GM19043 (cell line): ENCODE data around the gene SLC35F3.
"Not testable (repeated sequence)": the region's sequence is repeated elsewhere in the genome, so short reads cannot be mapped to it uniquely, and the experiment has no call there.

Source experiments
- ATAC-seq: cut with Tn5 transposase; IDR thresholded peaks from one replicate; pipeline ENCODE4 v1.9.1; 2021; ENCODE audit warnings: low read depth; ENCODE audit not compliant: unreplicated experiment

The SLC35F3 gene

DNA sequence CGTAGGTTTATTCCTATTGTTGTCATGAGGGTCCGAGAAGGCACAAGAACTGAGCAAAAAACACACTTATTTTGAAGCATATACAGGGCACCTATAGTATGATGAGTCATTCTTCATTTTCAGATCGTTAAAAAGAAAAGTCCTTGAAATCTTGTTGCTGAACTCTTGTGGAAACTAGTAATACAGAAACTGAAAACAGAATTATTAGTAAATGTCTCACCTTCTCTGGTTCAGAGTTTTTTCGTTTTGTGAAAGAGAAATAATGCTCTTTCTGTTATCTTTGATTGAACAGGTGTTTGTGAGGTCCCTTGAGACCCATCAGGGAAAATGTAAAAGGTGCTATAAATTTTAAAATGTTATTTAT lies 366.7 kb downstream of the SLC35F3 start:
- peak; percentile 95 for ATAC-seq

- no peak for ATAC-seq
These were observed 368.3 kb downstream of the SLC35F3 start for GRCh38 chr1:234272656-234273312.

DNA sequence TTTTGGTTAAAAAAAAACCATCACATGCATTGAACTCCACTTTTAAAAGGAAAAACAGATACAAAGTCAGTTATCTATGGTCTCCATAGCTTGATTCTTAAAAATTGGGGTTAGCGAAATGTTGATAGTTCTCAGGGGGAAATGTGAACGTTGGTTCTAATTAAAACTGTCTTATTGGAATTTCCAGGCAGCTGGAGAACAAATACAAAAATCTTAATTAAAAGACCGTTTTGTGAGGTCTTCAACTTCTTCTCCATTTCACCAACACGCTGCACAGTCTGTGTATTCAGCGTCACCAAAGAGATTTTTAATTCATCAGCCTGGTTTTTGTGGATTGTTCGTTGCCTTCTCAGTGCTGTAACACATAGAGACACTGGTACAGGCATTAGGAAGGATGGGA lies 369.5 kb downstream of the SLC35F3 start:
- no peak for ATAC-seq

- no peak for ATAC-seq
These were observed 371.8 kb downstream of the SLC35F3 start for GRCh38 chr1:234276151-234276788.

- ATAC-seq, result no peak
These were observed 372.8 kb downstream of the SLC35F3 start for GRCh38 chr1:234277161-234277868.

DNA sequence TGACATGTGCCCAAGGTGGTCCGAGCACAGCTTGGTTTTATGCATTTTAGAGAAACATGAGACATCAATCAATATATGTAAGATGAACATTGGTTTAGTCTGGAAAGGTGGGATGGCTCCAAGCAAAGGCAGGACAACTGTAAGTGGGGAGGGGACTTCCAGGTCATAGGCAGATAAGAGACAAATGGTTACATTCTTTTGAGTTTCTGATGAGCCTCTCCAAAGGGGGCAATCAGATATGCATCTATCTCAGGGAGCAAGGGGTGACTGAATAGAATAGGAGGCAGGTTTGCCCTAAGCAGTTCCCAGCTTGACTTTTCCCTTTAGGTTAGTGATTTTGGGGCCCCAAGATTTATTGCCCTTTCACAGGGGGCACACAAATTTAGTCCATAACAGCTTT lies 374.5 kb downstream of the SLC35F3 start:
- no peak for ATAC-seq

DNA sequence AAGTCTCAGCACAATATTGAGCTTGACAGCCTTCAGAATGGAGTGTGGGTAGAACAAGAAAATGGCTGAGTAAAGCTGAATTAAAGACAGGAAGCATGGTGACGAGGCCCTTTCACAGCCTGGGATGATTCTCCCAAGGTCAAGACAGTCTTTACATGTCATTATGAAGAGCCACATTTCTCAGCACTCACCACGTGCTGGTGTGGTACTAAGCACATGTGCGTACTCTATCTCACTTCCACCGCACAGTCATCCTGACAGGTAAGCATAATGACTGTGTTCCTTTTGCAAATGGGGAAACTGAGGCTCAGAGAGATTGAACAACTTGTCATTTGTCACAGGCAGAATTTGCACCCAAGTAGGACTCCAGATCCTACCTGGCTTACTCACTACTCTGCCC lies 376.0 kb downstream of the SLC35F3 start:
- ATAC-seq, result no peak

DNA sequence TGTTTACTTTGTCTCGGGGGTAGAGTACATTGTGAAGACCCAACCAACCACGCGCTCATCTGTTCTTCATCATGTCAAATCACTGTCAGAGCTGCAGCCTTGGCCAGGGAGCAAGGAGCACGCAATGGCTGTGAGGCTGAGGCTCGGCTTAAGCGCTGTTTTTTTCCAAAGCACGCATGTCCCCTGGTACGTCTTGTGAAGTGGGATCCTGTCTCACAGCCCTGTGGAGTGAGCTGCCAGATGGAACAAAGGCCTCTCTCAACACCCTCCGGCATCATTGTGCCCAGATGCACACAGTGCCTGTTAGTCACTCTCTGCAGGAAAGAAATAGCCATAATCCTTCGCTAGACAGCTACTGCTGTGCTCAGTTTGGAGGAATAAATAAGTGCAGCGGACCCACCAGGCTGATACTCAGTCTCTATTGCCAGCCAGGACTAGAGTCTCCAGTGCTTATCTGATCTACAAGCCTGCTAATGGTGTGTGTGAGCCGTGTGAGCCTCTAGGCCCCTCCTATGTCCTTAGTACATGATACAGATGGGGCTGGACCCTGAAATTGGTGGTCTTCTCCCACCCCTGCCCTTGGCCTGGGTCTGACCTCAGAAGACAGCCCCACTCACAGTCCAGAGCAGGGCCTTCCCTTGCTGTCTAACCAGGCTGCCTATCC lies 377.5 kb downstream of the SLC35F3 start:
- ATAC-seq, result no peak

DNA sequence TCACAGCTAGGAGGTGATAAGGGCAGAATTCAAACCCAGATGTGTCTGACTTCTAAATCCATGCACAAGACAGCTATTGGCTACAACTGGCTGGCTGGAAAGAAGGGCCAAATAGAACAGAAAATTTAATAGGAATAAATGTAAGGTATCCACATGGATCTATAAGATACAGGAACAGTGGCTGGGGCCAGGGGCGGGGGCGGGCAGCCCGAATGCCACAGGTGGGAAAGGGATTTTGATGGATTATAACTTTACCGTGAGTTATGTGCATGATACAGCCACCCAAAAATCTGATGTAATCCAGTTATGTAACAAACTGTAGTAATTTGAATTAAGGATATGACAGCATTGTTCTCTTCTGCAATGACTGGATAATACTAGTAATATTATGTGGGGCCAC lies 381.7 kb downstream of the SLC35F3 start:
- ATAC-seq, result no peak

- ATAC-seq, result no peak
These were observed 384.5 kb downstream of the SLC35F3 start for GRCh38 chr1:234288946-234289345.

- no peak for ATAC-seq
These were observed 385.2 kb downstream of the SLC35F3 start for GRCh38 chr1:234289538-234290305.

DNA sequence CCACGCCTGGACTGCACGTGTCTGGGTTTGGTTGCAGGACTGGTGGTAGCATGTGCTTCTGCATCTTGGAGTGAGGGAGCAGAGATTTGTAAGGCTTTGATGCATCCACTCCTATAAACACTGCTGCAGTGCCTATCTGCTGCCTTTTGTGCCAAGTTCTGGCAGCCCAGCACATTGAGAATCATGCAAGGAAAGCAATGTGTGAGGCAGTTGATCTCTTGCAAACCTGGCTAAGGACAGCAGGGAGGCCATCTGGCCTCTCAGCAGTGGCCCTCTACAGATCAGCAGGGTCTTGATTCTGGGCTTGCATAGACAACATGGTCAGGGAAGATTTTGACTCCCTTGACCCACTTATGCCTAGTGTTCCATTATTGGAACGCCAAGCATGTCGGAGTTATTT lies 387.5 kb downstream of the SLC35F3 start:
- no peak for ATAC-seq

- no peak for ATAC-seq
These were observed 388.1 kb downstream of the SLC35F3 start for GRCh38 chr1:234292548-234292947.

DNA sequence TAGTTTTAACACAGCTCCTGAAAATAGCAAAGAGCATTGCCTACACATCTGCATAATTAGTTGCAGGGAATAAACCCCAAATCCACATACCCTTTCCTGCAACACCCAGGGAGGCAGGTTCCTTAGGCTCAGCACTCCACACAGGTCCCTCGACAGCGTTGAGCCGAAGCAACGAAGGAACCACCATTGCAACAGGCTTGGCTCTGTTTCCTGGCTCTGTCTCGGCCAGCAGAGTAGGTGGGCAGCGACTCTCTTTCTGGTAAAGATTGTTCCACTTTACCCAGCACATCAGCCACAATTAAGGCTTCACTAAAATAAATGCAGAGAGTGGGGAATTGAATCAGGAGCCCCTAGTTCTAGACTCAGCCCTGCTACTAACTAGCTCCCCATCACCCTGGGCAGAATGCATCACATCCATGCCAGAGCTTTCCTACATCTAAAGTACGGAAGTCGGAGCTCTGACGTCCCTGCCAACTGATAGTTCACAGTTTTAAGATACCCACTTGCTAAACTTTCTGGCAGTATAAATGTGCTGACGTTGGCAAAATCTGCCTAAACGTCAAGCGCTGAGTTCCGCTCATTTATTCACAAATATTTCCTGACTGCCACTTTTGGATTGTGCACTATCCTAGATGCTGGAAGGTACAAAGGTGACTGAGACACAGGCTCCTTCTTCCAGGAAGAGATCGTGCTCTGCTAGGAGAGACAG lies 389.8 kb downstream of the SLC35F3 start:
- ATAC-seq, result no peak

- no peak for ATAC-seq
These were observed 390.6 kb downstream of the SLC35F3 start for GRCh38 chr1:234295068-234295467.

GRCh38 chr1:234295626-234296025 lies 391.1 kb downstream of the SLC35F3 start:
- no peak for ATAC-seq

- ATAC-seq, result no peak
These were observed 392.0 kb downstream of the SLC35F3 start for GRCh38 chr1:234296496-234296895.

GRCh38 chr1:234297668-234298067 lies 393.2 kb downstream of the SLC35F3 start:
- no peak for ATAC-seq

DNA sequence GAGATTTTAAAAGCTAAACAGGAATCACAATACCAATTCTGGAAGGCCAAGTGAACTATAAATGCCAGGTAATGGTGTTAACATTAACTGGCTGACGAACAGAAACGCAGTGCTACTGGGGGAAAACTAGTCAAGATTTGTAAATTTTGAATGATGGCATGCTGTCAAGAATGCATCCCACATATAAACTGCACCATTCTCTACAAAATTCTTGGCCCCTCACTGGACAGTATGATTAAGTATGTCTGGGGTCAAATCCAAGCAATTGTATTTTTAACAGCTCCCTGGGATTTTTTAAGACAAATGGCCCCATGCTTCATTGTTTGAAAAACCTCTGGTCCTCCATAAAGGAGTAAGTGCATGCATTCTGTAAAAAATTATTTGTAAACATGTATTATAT lies 395.6 kb downstream of the SLC35F3 start:
- no peak for ATAC-seq

- not testable (repeated sequence) for ATAC-seq
These were observed 397.2 kb downstream of the SLC35F3 start for GRCh38 chr1:234301663-234302062.
